Fibroblast of lung (primary cell): ENCODE results near the gene ACAD11. TPM values are rescaled to one million over a fixed set of nuclear protein-coding genes. Genes with fewer than 3 reads are reported as not detected.

Experiments
- DNase-seq, 2 donors: peaks; one replicate each; pipeline versions ENCODE4 v3.0.0 to v3.0.0-alpha.2; 2010; ENCODE audit warnings: low read depth in 2 of 2
- H2AFZ ChIP-seq: 2 replicates; pipeline ENCODE4 v1.5.1; 2012; ENCODE audit warnings: low read length, control low read depth, inconsistent platforms
- H3K27ac ChIP-seq: 2 replicates; pipeline ENCODE4 v1.5.1; 2011; ENCODE audit warnings: low read length, control low read depth; ENCODE audit not compliant: insufficient read depth
- H3K27me3 ChIP-seq: 2 replicates; pipeline ENCODE4 v1.5.1; 2011; ENCODE audit warnings: mild to moderate bottlenecking, low read length; ENCODE audit not compliant: control insufficient read depth, insufficient read depth
- H3K36me3 ChIP-seq: 2 replicates; pipeline ENCODE4 v1.5.1; 2011; ENCODE audit warnings: low read length; ENCODE audit not compliant: control insufficient read depth, insufficient read depth
- H3K4me1 ChIP-seq: 2 replicates; pipeline ENCODE4 v1.5.1; 2011; ENCODE audit warnings: low read length; ENCODE audit not compliant: control insufficient read depth, insufficient read depth; ENCODE audit errors: extremely low read depth
- H3K4me2 ChIP-seq: 2 replicates; pipeline ENCODE4 v1.5.1; 2011; ENCODE audit warnings: low read length, control low read depth; ENCODE audit not compliant: insufficient read depth; ENCODE audit errors: extremely low read depth
- H3K4me3 ChIP-seq, 4 experiments: fragments of 200-600 bp in 1 of 4; sonication (generic) in 1 of 4; replicated peaks in 1 of 4; 2 replicates each; pipeline ENCODE4 v1.5.1; 2011 to 2016; ENCODE audit warnings: low read length in 4 of 4, low read depth in 3 of 4, mild to moderate bottlenecking in 3 of 4, control low read depth in 2 of 4, inconsistent platforms in 1 of 4, mixed read lengths in 1 of 4; ENCODE audit not compliant: insufficient read depth in 1 of 4; ENCODE audit errors: control extremely low read depth in 1 of 4
- H3K79me2 ChIP-seq: 2 replicates; pipeline ENCODE4 v1.5.1; 2012; ENCODE audit warnings: mild to moderate bottlenecking, low read length, inconsistent platforms; ENCODE audit not compliant: control insufficient read depth, insufficient read depth
- H3K9ac ChIP-seq: 2 replicates; pipeline ENCODE4 v1.5.1; 2011; ENCODE audit warnings: mild to moderate bottlenecking, low read length, control low read depth; ENCODE audit not compliant: insufficient read depth
- H3K9me3 ChIP-seq: 2 replicates; pipeline ENCODE4 v1.5.1; 2012; ENCODE audit warnings: low read depth, low read length; ENCODE audit not compliant: control insufficient read depth, insufficient read depth
- H4K20me1 ChIP-seq: 2 replicates; pipeline ENCODE4 v1.5.1; 2011; ENCODE audit warnings: low read length; ENCODE audit not compliant: control insufficient read depth, insufficient read depth; ENCODE audit errors: extremely low read depth
- CTCF ChIP-seq, 2 donors: IDR thresholded peaks in 1 of 2; conservative IDR thresholded peaks in 1 of 2; 1 replicate in 1 of 2; 2 replicates in 1 of 2; pipeline ENCODE4 v1.5.1; 2011 to 2012; ENCODE audit warnings: low read length in 2 of 2, control low read depth in 1 of 2, inconsistent platforms in 1 of 2, low read depth in 1 of 2, mild to moderate bottlenecking in 1 of 2
- EZH2 ChIP-seq: IDR thresholded peaks from 2 replicates; pipeline ENCODE4 v1.5.1; 2012; ENCODE audit warnings: low read length, control low read depth, mild to moderate bottlenecking; ENCODE audit errors: missing control alignments
- polyA plus RNA-seq, 2 donors: library from polyadenylated mRNA; depleted of rRNA in 1 of 2; stranded (reverse) in 1 of 2; unstranded in 1 of 2; fragments of >200 nt; gene quantifications; 2 replicates each; pipeline ENCODE4 v1.2.1, GENCODE V29; 2011 to 2012; ENCODE audit warnings: missing spikeins in 1 of 2
- total RNA-seq: library from RNA; depleted of rRNA; stranded (reverse); fragments of >200 nt; gene quantifications from 2 replicates; pipeline ENCODE4 v1.2.1, GENCODE V29; 2014

The ACAD11 gene
- total and polyA plus RNA-seq, 2 donors (not counting 1 experiment from before 2014, with no cell fraction given): 27.9 to 101 TPM

- H3K36me3 ChIP-seq: peaks cover 2% of the 10 kb centered on the region
- H2AFZ ChIP-seq: no peak overlapping the region
- H3K27me3 ChIP-seq: no peaks in the 10 kb centered on the region
- H3K4me2 ChIP-seq: no peak overlapping the region
- H3K4me1 ChIP-seq: no peaks in the 10 kb centered on the region
- H3K79me2 ChIP-seq: no peaks in the 10 kb centered on the region
- TF ChIP-seq EZH2: no peak
- no peak for TF ChIP-seq CTCF (conservative IDR thresholded peaks at IDR 0.05 in 1 of 2, IDR thresholded peaks at IDR 0.05 in 1 of 2; ENCODE audit: low read depth in 1 of 2, low read length in 2 of 2)
- H3K9me3 ChIP-seq: no peaks in the 10 kb centered on the region
- peak in 1 of 2 donors; percentile 12 for DNase-seq
- no peaks in the 10 kb centered on the region for H4K20me1 ChIP-seq
- no peak overlapping the region for H3K9ac ChIP-seq
- H3K4me3 ChIP-seq: no peak overlapping the region
- H3K27ac ChIP-seq: no peak overlapping the region
Measured at GRCh38 chr3:132509096-132509495, 150.5 kb downstream of the ACAD11 start.

Other genes with a start within 250 kb of the ACAD11 start
- gene DNAJC13, start 242.3 kb downstream of the ACAD11 start, total RNA-seq: 65.7 and 89.0 TPM in 2 replicates
- 50.8 and 56.3 TPM in 2 replicates for gene DNAJC13, start 242.3 kb downstream of the ACAD11 start, polyA plus RNA-seq
- gene ACKR4, start 62.5 kb downstream of the ACAD11 start, total RNA-seq: 1.8 and 14.9 TPM in 2 replicates
- 11.6 and 14.3 TPM in 2 replicates for gene ACKR4, start 62.5 kb downstream of the ACAD11 start, polyA plus RNA-seq
- gene UBA5, start 520 bp upstream of the ACAD11 start, total RNA-seq: 30.0 and 43.6 TPM in 2 replicates
- 37.3 and 47.5 TPM in 2 replicates for gene UBA5, start 520 bp upstream of the ACAD11 start, polyA plus RNA-seq
- gene NPHP3, start 62.6 kb upstream of the ACAD11 start, total RNA-seq: 24.4 and 25.9 TPM in 2 replicates
- 30.1 and 38.5 TPM in 2 replicates for gene NPHP3, start 62.6 kb upstream of the ACAD11 start, polyA plus RNA-seq